Umbilical cord (tissue), 2 donors: ENCODE data around the gene PALM. TPM values are rescaled to one million over a fixed set of nuclear protein-coding genes. Genes with fewer than 3 reads are reported as not detected.
"Not testable (repeated sequence)": the region's sequence is repeated elsewhere in the genome, so short reads cannot be mapped to it uniquely, and the experiment has no call there.

Experiments
- DNase-seq: peaks from one replicate; pipeline ENCODE4 v3.0.0-alpha.2; 2015; ENCODE audit warnings: low spot score
- total RNA-seq: library from RNA; depleted of rRNA; stranded (reverse); fragments of >200 nt; gene quantifications from one replicate; pipeline ENCODE4 v1.2.3, GENCODE V29; 2014; ENCODE audit warnings: low replicate concordance; ENCODE audit not compliant: insufficient read depth

PALM gene
- total RNA-seq, 1 donor from 2014 or later: 30.6 TPM

DNA sequence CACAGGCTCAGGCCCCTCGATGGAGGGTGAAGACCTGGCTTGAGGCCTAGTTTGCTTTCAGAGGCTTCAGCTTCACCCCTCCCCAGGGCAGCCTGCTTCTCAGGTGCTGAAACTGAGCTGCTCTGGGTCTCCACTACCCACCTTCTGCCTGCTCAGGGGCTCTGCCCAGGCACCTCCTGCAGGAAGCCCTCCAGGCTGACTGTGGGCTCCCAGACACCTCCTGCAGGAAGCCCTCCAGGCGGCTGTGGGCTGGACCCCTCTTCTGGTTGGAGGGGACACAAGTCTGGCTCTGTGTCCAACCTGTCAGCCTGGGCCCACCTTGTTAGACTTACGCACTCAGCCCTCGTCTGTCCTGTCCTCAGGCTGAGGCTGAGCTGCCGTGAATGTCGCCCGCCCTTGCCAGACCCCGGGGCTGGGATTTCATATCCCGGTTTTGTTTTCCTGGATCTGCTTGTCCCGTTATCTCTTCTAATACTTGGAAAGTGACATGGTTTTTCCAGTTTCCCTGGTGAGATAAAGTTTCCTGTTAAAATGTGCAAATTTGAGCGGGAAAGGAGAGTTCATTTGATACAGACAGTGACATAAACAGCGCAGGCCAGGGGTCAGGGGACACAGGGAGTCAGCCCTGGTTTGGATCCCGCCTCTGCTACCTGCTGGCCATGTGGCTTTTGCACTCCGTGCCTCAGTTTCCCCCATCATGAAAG is 21.4 kb downstream of the PALM start:
- no peak for DNase-seq

DNA sequence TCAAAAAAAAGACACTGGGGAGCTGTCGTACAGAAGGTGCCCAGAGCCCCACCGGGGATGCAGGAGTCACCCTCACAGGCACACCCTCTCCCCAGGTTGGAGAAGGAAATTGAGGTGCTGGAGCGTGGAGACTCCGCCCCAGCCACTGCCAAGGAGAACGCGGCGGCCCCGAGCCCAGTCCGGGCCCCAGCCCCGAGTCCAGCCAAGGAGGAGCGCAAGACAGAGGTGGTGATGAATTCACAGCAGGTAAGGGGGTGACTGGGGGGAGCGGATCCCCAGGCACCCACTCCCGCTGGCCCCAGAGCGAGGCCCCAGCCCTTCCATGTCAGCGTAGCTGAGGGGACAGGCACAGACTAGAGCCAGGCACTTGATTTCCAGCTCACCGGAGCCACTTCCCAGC is 22.3 kb downstream of the PALM start:
- DNase-seq: no peak

DNA sequence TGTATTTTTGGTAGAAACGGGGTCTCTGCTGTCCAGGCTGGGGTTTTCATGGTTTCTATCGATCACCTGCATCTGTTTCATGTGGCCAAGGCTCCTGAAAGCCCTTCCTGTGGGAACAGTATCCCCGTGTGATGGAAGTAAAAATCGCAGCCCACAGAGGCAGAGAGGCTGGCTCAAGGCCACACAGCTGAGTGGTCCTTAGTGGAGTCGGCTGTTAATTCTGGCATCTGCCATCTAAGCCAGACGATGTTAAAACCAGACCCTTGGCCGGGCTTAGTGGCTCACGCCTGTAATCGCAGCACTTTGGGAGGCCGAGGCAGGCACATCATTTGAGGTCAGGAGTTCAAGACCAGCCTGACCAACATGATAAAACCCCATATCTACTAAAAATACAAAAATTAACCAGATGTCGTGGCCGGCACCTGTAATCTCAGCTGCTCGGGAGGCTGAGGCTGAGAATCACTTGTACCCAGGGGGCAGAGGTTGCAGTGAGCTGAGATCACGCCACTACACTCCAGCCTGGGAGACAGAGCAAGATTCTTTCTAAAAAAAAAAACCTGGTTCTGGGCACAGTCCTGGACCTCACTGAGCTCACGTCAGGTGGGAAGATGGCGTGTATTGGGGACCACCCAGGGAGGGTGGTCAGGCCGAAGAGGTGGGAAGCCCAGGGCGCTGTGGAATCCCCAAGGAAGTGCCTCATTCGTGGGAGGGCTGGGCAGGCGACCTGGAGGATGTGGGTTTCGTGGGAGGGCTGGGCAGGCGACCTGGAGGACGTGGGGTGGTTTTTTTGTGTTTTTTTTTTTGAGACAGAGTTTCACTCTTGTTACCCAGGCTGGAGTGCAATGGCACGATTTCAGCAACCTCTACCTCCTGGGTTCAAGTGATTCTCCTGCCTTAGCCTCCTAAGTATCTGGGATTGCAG is 23.7 kb downstream of the PALM start:
- no peak for DNase-seq

DNA sequence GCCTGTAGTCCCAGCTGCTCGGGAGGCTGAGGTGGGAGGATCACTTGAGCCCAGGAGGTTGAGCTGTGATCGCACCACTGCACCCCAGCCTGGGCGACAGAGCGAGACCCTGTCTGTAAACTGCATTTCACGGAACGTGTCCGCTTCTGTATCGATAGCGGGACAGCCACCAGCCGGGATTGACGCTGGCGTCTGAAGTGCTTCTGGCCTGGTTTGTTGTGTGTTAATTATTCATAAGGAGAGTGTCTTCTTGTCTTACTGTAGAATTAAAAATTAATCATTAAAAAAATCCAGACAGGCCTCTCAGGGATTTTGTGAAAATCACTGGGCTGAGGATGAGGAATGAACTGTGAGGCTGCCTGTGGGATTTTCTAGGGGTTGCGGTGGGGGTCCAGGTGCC is 26.0 kb downstream of the PALM start:
- no peak for DNase-seq

DNA sequence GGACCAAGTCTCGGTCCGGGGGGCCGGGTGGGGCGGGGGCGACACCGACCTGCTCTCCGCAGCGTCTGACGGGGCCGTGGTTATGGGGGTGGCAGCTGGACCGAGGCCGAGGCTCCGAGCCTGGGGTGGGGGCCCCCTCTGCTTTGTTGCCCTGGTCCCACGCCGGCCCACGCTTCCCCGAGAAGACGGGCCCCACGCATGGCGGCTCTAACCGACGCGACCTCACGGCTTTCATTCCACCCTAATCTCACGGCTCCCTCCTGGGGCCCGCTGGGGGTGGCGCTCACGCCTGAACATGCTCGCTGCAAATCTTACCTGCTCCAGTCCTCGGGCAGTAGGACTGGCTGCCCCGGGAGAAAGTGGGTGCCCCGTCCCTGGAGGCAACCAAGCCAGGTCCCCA is 27.4 kb downstream of the PALM start:
- no peak for DNase-seq

DNA sequence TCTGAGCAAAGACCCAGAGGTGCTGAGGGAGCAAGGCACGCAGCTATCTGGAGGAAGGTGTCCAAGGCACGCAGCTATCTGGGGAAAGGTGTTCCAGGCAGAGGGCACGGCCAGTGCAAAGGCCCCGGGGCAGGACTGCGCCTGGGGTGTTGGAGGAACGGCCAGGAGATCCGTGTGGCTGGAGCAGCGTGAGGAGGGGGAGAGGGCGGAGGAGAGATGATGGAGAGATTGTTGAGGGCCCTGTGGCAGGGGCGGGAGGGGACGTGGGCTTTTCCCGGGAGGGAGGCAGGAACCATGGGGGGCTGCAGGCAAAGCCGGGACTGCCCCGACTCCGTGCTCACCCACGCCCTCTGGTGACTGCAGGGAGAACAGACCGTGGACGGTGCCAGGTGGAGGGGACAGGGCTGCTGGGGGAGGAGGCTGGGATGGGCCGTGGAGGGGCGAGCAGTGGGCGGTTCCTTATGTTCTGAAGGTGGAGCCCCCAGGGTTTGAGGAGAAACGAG is 28.9 kb downstream of the PALM start:
- DNase-seq: no peak

DNA sequence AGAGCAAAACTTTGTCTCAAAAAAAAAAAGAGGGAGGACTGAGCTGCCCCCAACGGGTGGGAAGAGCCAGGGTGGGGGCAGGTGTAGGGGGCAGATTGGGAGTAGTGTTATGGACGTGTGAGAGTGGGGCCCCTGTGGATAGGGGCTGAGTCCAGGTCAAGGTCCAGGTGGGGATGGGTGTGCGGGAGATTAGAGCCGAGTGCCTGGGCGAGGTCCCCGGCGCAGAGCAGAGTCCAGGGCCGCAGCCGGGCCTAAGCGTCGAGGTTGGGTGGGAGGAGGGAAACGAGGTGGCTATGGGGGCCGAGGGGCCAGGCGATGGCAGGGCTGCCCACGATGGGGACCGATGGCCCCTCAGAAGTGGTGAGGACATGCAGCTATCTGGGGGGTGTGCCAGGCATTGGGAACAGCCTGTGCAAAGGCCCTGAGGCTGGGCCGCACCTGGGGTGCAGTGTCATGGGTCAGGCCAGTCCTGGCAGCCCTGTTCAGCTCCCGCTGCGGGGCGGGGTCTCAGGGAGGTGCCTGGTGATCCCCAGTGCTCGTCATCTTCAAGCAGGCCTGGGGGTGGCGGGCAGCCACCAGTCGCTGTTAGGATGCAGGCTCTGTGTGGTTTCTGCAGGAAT is 29.9 kb downstream of the PALM start:
- DNase-seq: no peak

DNA sequence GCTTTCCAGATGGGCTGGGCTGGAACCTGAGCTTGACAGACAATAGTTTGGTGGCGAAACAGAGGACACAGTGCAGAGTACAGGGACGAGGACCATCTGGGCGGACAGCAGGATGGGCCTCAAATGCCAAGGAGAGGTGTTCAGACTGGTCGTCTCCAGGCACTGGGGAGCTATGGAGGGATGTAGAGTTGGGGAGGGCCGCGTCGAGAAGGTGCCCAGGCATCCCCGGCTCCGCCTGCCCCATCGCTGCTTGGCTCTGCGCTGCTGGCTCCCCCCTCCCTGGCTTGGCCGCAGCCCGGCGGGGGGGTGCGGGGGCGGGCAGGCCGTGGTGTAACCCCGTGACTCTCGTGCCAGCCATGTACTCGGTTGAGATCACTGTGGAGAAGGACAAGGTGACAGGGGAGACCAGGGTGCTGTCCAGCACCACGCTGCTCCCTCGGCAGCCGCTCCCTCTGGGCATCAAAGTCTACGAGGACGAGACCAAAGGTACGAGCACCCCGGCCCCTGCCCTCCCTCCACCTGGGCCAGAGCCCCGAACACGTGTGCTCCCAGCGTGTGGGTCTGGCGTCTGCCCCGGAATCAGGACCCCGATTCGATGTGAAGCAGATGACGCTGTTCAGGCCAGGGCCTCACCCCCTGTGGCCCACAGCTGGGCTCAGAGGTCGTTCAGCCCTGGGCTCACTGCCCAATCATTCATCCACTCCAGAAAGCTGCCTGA is 31.4 kb downstream of the PALM start:
- DNase-seq: no peak

DNA sequence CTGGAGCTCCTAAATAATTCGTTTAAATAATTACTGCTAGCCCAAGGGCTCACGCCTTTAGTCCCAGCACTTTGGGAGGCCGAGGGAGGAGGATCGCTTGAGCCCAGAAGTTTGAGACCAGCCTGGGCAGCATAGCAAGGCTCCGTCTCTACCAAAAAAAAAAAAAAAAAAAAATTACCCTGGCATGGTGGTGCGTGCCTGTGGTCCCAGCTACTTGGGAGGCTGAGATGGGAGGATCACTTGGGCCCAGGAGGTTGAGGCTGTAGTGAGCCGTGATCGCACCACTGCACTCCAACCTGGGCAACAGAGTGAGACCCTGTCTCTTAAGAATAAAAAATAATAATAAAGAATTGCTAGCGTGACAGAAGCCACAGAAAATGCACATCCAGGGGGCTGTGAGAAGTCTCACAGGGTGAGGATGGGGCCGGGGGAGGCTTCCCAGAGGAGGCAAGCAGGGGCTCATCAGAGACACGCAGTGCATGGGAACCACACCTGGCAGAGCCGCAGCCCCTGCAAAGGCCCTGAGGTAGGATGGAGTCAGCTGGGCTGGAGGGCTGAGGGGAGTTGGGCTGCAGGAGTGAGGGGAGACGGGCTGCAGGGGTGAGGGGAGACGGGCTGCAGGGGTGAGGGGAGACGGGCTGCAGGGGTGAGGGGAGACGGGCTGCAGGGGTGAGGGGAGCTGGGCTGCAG is 32.2 kb downstream of the PALM start:
- not testable (repeated sequence) for DNase-seq

DNA sequence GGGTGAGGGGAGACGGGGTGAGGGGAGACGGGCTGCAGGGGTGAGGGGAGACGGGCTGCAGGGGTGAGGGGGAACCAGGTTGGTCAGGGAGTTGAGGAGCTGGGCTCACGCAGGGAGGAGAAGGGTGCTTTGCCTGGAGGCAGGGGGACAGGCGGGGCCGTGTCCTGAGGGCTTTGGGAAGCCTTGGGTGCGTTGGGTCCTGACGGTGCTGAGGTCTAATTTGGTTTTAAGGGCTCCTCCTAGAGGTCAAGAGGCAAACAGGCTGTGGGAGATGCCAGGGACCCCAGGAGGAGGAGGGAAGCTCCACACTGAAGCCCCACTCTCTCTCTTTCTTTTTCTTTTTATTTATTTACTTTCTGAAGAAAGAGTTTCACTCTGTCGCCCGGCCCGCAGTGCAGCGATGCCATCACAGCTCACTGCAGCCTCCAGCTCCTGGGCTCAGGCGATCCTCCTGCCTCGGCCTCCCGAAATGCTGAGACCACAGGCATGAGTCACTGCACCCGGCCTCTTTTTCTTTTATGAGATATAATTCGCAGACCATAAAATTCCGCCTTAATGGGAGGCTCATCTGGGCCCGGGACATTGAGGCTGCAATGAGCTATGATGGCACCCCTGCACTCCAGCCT is 32.9 kb downstream of the PALM start:
- DNase-seq: no peak

DNA sequence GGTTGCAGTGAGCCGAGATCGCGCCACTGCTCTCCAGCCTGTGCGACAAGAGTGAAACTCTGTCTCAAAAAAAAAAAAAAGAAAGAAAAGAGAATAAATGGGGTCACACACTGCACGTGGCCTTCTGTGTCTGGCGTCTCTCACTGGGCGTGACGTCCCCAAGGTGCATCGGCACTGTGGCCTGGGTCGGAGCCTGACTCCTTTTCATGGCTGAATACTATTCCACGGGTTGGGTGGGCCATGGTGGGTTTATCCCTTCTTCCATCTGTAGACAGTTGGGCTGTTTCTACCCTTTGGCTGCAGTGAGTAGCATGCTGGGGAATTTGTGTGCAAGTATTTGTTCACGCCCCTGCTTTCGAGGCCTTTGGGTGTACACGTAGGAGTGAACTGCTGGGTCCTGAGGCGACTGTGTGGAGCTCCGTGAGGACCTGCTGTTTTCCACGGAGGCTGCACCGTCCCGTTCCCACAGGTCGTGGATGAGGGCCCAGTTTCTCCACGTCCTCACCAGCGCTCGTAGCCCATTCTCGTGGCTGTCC is 33.9 kb downstream of the PALM start:
- DNase-seq: no peak

DNA sequence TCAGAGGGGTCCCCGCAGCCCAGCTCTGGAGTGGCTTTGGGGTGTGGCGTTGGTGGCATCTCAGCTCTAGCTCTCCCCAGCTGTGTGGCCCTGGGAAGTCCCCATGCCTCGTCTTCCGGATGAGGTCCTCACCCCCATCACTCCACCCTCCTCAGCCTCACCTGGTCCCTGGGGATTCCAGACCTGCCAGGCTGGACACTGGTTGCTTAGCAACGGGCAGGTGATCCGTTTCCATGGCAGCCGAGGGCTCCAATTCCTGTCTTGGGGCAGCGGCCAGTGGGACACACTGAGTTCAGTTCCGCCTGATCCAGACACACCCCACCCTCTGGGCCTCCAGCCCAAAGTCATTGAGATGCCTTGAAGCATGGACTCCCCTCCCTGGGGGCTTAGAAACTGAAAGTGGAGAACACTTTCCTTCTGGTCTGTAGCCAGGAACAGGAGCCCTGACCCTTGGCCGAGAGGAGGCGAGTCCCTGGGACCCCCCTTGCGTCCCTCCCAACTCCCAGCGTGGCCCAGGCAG is 34.5 kb downstream of the PALM start:
- DNase-seq: no peak

DNA sequence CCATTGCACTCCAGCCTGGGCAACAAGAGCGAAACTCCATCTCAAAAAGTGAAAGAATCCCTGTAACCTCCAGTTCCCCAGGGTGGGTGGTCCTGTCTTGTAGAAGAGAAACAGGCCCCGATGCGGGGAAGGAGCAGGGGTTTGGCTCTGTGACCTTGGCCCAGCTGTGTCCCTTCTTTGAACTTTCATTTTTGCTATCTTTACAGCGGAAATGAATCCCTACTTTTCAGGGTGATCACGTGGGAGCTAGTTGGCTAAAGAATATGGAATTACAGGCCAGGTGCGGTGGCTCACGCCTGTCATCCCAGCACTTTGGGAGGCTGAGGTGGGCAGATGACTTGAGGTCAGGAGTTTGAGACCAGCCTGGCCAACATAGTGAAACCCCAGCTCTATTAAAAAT is 36.4 kb downstream of the PALM start:
- not testable (repeated sequence) for DNase-seq

DNA sequence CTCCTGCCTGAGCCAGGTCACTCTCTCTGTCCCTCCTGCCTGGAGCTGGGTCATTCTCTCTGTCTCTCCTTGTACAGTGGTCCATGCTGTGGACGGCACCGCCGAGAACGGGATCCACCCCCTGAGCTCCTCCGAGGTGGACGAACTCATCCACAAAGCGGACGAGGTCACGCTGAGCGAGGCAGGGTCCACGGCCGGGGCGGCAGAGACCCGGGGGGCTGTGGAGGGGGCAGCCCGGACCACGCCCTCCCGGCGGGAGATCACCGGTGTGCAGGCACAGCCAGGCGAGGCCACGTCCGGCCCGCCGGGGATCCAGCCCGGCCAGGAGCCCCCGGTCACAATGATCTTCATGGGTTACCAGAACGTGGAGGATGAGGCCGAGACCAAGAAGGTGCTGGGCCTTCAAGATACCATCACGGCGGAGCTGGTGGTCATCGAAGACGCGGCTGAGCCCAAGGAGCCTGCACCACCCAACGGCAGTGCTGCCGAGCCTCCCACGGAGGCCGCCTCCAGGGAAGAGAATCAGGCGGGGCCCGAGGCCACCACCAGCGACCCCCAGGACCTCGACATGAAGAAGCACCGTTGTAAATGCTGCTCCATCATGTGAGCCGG is 37.6 kb downstream of the PALM start:
- DNase-seq: no peak

DNA sequence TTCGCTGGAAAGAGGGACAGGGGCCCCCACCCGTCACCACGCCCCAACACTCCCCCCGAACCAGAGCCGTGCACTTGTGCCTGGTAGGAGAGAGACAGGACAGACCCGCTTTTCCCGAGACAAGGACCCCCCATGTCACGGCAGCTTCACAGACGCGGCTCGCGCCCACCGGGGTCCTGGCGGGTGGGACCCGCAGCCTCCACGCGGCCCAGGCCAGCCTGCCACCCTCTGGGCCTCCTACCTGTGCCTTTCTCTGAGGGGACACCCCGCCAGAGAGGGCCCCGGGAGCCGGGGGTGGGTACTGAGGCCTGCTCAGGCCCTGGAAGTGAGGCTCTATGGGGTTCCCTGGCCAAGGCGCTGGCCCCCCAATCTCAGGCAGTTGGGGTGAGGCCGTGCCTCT is 38.2 kb downstream of the PALM start:
- no peak for DNase-seq

DNA sequence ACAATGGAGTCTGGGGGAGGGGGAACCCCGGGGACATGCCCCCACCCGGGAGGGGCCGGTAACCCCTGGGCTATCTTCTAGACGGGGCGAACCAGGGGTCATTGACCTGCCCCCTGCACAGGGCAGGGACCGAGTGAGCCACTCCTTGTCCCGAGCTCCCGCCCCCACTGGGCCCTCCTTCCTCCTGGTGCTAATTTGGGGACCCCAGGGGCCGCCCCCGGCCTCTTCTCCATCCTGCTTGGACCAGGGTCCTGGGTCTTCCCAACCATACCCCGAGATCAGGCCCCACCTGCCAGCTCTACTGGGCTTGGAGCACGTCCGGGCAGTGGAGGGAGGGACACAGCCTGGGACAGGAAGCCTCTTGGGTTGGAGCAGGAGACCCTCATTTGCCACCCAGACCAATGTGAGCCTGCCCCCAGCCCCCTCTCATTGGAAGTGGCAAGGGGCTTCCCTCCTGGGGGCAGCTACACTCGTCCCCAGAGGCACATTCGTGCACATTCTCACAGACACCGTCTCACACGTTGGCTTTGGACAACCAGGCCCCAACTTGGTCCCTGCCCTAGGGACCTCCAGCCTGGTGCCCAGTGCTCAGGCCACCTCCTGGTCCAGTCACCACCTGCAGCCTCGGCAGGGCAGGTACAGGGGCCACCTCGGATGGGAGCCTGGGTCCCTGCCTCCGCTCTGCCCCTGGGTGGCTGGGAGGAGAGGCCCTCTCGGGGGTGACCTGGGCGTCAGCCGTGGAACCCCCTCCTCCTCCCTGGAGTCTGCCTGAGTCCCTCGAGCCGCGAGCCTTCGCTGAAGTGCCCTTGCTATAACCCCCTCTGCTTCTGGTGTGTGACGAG is 38.9 kb downstream of the PALM start:
- no peak for DNase-seq

DNA sequence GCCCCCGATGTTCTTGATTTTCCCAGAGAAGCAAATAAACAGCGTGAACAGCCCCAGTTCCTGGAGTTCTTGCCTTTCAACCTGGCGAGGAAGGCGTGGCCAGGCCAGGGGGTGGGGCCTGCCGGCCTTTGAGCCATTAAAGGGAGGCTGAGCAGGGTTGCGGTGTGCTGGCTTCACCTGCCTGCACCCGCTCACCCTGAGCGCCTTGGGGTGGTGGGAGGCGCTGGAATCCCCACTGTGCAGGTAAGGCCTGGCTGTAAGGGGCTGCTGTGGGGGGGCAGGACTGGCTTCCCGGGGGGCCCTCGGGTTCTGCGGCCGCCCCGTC is 39.5 kb downstream of the PALM start:
- no peak for DNase-seq

DNA sequence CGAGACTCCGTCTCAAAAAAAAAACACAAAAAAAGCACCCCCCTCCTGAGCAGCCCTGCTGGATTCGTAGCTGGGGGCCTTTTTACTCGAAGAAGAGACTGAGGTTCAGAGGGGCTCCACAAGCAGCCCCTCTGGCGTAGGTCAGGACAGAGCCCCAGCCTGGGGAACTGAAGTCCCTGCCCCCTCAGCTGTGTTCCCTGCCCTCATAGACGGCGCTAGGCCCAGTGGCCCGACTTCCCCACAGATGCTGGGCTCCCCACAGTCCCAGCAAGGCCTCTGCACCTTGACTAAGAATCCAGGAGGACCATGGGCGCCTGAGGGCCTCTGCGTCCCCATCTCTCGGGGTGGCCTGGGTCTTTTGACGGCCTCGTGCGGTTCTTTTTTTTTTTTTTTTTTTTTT is 41.1 kb downstream of the PALM start:
- DNase-seq: no peak
